ENCODE data around the gene CDK5R1.

CDK5R1 gene

DNA sequence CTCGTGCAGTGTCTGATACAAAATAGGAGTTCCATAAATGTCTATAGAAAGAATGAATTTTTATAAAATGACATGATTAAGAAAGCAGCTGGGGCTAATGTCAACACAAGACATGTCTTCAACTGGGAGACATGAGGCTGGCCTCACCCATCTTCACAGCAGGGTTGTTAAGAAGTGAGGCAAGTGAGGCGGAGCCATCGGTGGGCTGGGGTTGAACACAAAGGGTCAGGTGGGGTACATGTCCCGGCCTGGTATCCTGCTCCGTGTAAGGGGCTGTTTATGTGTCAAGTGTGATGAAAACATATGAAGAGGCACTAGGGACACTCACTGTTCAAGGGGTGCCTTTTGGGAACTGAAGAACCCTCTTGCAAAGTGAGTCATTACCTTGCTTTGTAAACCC is 22.1 kb downstream of the CDK5R1 start:
- Histone ChIP-seq H3K27me3 (replicated peaks; ENCODE audit: control insufficient read depth, insufficient read depth, low read length) (no peaks in the 10 kb centered on the region), H3K4me3 (ENCODE audit: low read length) (no peak overlapping the region), H3K9me3 (ENCODE audit: control insufficient read depth, low read length) (no peaks in the 10 kb centered on the region), H3K4me1 (ENCODE audit: control insufficient read depth, insufficient read depth, low read length) (no peaks in the 10 kb centered on the region), H3K36me3 (ENCODE audit: control insufficient read depth, insufficient read depth, low read length, severe bottlenecking) (no peaks in the 10 kb centered on the region), H3K9ac (ENCODE audit: low read length) (no peak overlapping the region)
- no peak for DNase-seq (ENCODE audit: low read depth)

DNA sequence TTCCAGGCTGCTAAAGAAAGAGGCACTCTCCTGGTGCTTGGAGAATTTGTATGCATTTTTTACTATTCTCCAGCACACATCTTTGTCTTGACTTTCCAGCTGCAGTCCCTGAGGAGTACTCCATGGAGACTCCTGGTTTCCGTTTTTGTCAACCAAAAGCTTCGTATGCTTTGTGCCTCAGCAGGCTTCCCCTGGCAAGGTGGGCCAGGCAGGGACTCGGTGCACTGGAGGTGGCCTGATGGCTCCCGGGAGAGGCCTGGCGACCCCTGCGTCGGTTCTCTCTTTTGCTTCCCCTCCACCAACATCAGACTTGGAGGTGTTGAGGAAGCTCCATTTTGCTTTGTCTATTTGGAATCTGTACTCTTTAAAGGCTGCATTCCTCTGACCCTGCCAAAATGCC is 23.7 kb downstream of the CDK5R1 start:
- H3K4me3 ChIP-seq (ENCODE audit: low read length): no peak overlapping the region
- no peaks in the 10 kb centered on the region for H3K27me3 ChIP-seq (replicated peaks; ENCODE audit: control insufficient read depth, insufficient read depth, low read length)
- no peak overlapping the region for H3K9ac ChIP-seq (ENCODE audit: low read length)
- no peaks in the 10 kb centered on the region for H3K36me3 ChIP-seq (ENCODE audit: control insufficient read depth, insufficient read depth, low read length, severe bottlenecking)
- DNase-seq (ENCODE audit: low read depth): no peak
- H3K9me3 ChIP-seq (ENCODE audit: control insufficient read depth, low read length): no peaks in the 10 kb centered on the region
- peaks cover under 1% of the 10 kb centered on the region for H3K4me1 ChIP-seq (ENCODE audit: control insufficient read depth, insufficient read depth, low read length)

DNA sequence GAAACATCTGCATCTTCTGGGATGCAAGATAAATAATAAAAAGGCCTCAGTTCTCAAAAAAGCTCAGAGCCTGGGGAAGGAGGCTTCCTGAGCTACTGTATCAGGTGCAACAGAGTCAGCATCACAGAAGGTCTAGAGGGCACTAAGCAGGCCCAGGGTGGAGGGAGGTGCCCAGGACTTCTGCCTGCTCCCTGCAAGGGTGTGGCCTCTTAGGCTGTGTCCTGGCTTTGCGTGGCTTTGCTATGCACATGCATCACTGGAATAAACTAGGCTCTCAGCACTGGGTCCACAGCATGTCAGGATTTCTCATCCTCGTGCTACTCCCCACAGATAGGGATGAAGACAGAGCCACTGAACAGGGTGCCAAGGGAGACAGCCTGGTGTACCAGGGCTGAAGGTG is 25.5 kb downstream of the CDK5R1 start:
- Histone ChIP-seq H3K4me1 (ENCODE audit: control insufficient read depth, insufficient read depth, low read length) (peaks cover 5% of the 10 kb centered on the region), H3K9me3 (ENCODE audit: control insufficient read depth, low read length) (no peaks in the 10 kb centered on the region), H3K36me3 (ENCODE audit: control insufficient read depth, insufficient read depth, low read length, severe bottlenecking) (no peaks in the 10 kb centered on the region), H3K4me3 (ENCODE audit: low read length) (no peak overlapping the region), H3K9ac (ENCODE audit: low read length) (no peak overlapping the region), H3K27me3 (replicated peaks; ENCODE audit: control insufficient read depth, insufficient read depth, low read length) (no peaks in the 10 kb centered on the region)
- no peak for DNase-seq (ENCODE audit: low read depth)

DNA sequence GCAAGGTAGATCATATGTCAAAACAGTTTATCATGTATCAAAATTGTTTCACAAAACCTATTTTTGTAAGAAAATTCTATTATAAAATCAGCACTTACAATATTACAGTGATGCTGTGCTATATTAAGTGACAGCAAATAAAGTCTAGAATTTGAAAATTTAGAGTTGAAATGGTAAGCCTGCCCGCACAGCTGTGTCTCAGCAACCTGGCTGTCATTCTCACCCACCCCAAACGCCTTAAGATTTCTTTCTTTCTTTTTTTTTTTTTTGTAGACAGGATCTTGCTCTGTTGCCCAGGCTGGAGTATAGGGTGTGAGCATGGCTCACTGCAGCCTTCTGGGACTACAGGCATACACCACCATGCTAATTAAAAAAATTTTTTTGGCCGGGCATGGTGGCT is 26.8 kb downstream of the CDK5R1 start:
- Histone ChIP-seq H3K9me3 (ENCODE audit: control insufficient read depth, low read length) (no peaks in the 10 kb centered on the region), H3K9ac (ENCODE audit: low read length) (no peak overlapping the region), H3K36me3 (ENCODE audit: control insufficient read depth, insufficient read depth, low read length, severe bottlenecking) (no peaks in the 10 kb centered on the region), H3K27me3 (replicated peaks; ENCODE audit: control insufficient read depth, insufficient read depth, low read length) (no peaks in the 10 kb centered on the region), H3K4me3 (ENCODE audit: low read length) (no peak overlapping the region), H3K4me1 (ENCODE audit: control insufficient read depth, insufficient read depth, low read length) (peaks cover 5% of the 10 kb centered on the region)
- DNase-seq (ENCODE audit: low read depth): no peak

DNA sequence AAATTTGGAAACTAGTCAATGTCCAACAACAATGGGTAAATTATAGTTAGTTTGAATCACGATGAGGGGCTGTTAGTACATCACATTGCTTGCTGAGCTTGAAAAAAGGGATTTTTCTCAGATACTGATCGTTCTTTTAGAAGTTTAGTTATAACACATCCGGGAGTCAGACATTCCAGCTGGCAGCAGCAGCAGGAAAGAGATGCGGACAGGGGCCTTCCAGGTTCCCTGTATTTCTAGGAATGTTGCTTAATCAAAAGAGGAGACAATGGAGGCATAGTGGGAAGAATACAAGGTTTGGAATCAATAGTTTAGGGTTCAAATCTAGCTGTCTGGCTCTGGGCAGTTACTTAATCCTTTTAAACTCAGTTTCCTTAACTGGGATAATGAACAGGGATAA is 27.8 kb downstream of the CDK5R1 start:
- no peaks in the 10 kb centered on the region for H3K27me3 ChIP-seq (replicated peaks; ENCODE audit: control insufficient read depth, insufficient read depth, low read length)
- H3K9ac ChIP-seq (ENCODE audit: low read length): no peak overlapping the region
- no peak for DNase-seq (ENCODE audit: low read depth)
- H3K9me3 ChIP-seq (ENCODE audit: control insufficient read depth, low read length): no peaks in the 10 kb centered on the region
- H3K36me3 ChIP-seq (ENCODE audit: control insufficient read depth, insufficient read depth, low read length, severe bottlenecking): no peaks in the 10 kb centered on the region
- H3K4me1 ChIP-seq (ENCODE audit: control insufficient read depth, insufficient read depth, low read length): peaks cover 6% of the 10 kb centered on the region
- no peak overlapping the region for H3K4me3 ChIP-seq (ENCODE audit: low read length)

DNA sequence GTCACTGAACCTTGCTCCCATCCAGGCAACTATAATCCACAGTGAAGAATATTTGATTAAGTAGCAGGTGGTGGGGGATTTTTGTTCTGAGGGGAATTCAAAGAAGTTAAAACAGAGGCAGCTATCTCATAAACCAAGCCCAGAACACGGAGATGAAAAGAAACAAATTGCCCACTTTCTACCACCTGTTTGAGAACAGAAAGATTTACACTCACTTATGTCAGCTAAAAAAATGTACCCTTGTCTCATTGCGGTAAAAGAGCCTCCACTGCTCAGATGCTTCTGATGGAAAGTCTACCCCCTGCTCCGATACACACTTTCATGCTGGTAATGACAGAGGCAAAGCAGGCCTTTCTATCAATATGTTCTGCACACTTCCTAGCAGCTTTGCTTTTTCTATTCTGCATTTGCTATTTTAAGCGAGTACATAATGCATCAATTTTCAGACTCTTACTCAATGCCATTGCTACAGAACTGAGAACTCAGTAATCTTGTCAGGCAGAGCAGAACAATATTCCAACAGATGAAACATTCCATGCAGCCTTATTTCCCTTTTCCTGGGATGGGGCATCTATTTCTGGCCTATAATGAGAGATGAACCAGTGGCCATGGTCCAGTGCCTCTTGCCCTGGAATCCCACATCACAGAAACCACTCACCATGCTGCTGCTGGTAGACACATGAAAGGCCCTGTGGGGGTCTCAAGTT is 29.0 kb downstream of the CDK5R1 start:
- H3K36me3 ChIP-seq (ENCODE audit: control insufficient read depth, insufficient read depth, low read length, severe bottlenecking): no peaks in the 10 kb centered on the region
- no peak overlapping the region for H3K9ac ChIP-seq (ENCODE audit: low read length)
- H3K9me3 ChIP-seq (ENCODE audit: control insufficient read depth, low read length): no peaks in the 10 kb centered on the region
- DNase-seq (ENCODE audit: low read depth): peak; percentile 22
- peaks cover 13% of the 10 kb centered on the region for H3K4me1 ChIP-seq (ENCODE audit: control insufficient read depth, insufficient read depth, low read length)
- no peak overlapping the region for H3K4me3 ChIP-seq (ENCODE audit: low read length)
- H3K27me3 ChIP-seq (replicated peaks; ENCODE audit: control insufficient read depth, insufficient read depth, low read length): no peaks in the 10 kb centered on the region

DNA sequence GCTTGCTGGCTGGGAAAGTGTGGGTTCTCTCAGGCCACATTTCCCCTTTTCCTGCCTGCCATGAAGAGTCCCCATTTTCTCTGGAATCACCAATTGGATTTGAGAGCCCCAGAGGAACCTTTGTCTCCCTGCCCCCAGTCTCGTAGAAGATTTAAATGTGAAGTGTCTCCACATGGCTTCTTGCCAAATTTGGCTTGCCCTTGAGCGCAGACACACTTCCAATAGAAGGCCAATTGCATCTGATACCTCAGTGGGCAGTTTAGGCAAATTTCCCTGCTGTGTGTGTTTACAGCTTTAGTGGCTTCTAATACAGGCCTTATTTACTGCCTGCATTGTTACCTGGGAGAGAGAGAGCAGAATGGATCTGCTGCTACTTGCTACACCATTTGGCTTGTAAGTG is 29.7 kb downstream of the CDK5R1 start:
- no peaks in the 10 kb centered on the region for H3K9me3 ChIP-seq (ENCODE audit: control insufficient read depth, low read length)
- peaks cover 13% of the 10 kb centered on the region for H3K4me1 ChIP-seq (ENCODE audit: control insufficient read depth, insufficient read depth, low read length)
- H3K27me3 ChIP-seq (replicated peaks; ENCODE audit: control insufficient read depth, insufficient read depth, low read length): no peaks in the 10 kb centered on the region
- H3K9ac ChIP-seq (ENCODE audit: low read length): no peak overlapping the region
- no peak for DNase-seq (ENCODE audit: low read depth)
- H3K4me3 ChIP-seq (ENCODE audit: low read length): no peak overlapping the region
- no peaks in the 10 kb centered on the region for H3K36me3 ChIP-seq (ENCODE audit: control insufficient read depth, insufficient read depth, low read length, severe bottlenecking)

DNA sequence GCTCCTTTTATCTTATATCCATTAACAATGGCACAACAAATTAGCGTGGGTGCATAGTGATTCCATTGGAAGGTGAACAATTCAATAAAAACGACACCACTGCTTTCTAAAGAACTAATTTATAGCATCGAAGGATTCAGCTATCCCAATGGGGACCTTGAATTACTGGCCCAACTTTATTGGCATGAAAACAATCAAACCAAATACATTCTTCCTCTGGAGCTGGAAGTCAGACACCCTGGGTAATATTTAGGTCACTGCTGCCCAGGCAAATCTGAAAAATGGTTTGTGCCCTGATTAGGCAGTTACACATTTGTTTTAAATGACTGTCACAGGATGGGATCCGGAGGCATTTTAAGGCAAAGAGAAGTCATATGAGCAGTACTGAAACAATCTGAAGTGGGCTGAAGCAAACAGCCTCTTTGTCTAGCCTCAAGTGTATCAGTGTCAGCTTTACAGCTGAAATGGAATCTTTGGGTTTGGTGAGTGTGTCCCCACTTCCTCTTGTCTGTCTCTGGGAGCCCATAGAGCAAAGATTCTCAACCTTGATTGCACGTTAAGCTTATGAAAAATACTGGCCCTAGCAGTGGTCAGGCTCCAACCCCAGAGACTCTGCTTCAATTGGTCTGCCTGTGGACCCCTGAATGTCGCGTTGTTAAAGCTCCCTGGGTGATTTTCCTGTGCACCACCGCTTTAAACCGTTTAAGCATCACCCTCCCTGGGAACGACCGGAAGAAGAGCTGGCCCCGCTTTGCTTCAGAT is 30.3 kb downstream of the CDK5R1 start:
- Histone ChIP-seq H3K9ac (ENCODE audit: low read length) (no peak overlapping the region), H3K36me3 (ENCODE audit: control insufficient read depth, insufficient read depth, low read length, severe bottlenecking) (no peaks in the 10 kb centered on the region), H3K27me3 (replicated peaks; ENCODE audit: control insufficient read depth, insufficient read depth, low read length) (no peaks in the 10 kb centered on the region), H3K4me3 (ENCODE audit: low read length) (no peak overlapping the region), H3K9me3 (ENCODE audit: control insufficient read depth, low read length) (no peaks in the 10 kb centered on the region), H3K4me1 (ENCODE audit: control insufficient read depth, insufficient read depth, low read length) (peaks cover 13% of the 10 kb centered on the region)
- DNase-seq (ENCODE audit: low read depth): no peak

DNA sequence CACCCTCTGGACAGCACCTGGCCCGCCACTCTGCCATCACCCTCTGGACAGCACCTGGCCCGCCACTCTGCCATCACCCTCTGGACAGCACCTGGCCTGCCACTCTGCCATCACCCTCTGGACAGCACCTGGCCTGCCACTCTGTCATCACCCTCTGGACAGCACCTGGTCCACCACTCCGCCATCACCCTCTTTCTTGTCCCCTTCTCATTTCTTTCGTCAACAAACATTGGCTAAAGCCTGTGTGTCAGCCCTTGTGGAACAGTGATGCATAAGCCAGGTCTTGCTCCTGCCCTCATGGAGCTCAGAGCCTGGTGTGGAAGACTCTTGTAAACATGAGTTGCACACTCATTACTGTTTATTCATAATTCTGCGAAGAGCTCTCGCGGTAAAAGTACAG is 31.2 kb downstream of the CDK5R1 start:
- Histone ChIP-seq H3K36me3 (ENCODE audit: control insufficient read depth, insufficient read depth, low read length, severe bottlenecking) (no peaks in the 10 kb centered on the region), H3K9ac (ENCODE audit: low read length) (no peak overlapping the region), H3K4me1 (ENCODE audit: control insufficient read depth, insufficient read depth, low read length) (peaks cover 13% of the 10 kb centered on the region), H3K9me3 (ENCODE audit: control insufficient read depth, low read length) (no peaks in the 10 kb centered on the region), H3K4me3 (ENCODE audit: low read length) (no peak overlapping the region), H3K27me3 (replicated peaks; ENCODE audit: control insufficient read depth, insufficient read depth, low read length) (no peaks in the 10 kb centered on the region)
- DNase-seq (ENCODE audit: low read depth): no peak

DNA sequence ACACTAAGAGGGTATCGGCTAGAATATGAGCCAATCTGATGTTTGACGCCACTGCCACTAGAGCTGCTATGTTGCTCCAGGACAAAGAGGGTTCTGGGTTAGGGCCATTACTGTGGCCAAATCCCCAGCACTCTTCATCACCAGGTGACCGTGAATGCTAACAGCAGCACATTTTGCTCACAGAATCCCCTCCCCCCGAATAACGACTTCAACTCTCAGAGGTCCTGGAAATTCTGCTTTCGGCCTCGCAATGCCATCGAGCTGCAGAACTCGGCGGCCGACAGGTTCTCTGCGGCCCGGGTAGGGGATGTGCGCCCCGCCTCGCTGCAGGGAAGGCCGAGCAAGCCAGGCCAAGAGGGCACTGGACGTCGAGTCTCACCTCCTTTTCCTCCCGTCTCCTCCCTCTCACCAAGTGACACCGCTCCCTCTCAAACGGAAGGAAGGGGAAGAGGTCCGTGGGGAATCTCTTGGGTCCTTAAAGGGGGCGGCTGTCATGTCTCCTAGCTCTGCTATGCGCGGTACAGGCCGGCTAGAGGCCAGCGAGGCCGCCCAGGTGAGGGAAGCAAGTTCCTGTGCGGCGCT is 31.9 kb downstream of the CDK5R1 start:
- H3K4me3 ChIP-seq (ENCODE audit: low read length): peak overlapping the region; percentile 70
- no peaks in the 10 kb centered on the region for H3K27me3 ChIP-seq (replicated peaks; ENCODE audit: control insufficient read depth, insufficient read depth, low read length)
- H3K4me1 ChIP-seq (ENCODE audit: control insufficient read depth, insufficient read depth, low read length): peaks cover 13% of the 10 kb centered on the region
- DNase-seq (ENCODE audit: low read depth): no peak
- no peak overlapping the region for H3K9ac ChIP-seq (ENCODE audit: low read length)
- H3K9me3 ChIP-seq (ENCODE audit: control insufficient read depth, low read length): no peaks in the 10 kb centered on the region
- no peaks in the 10 kb centered on the region for H3K36me3 ChIP-seq (ENCODE audit: control insufficient read depth, insufficient read depth, low read length, severe bottlenecking)

DNA sequence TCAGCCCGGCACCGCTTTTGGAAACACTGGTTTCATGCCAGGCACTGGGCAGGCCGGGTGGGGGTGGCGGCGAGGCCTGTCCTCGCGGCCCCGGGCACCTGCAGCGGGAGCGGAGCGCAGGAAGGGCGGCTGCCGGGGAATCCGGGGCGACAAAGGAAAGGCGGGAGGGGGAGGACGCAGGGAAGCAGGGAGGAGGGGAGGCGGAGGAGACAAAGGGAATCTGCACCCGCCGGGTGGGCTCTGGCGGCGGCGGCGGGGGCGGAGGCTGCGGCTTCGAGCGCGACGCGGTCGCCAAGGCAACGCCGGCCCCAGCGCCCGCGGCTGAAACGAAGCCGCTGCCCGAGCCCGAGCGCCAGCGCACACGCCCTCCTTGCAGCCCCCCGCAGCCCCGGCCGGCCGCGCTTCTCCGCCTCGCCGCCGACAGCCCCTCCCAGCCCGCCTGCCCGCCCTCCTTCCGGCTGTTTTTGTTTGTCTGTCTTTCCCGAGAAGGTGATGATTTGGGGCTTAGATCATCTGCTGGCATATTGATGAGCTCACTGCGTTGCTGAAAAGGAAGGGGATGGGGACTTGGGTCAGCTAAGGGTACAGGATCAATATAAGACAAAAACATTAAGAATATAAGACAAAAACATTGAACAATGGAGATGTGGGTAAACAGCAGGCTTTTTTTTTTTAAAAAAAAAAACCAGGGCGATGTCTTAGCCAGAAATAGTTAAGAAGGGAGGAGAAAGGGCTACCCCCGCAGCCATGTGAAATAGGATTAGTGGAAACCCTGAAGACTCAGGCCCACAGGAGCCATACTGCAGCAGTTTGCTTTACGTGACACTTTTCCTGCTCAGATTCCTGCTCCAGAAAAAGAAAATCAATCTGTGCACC is 32.7 kb downstream of the CDK5R1 start:
- Histone ChIP-seq H3K27me3 (replicated peaks; ENCODE audit: control insufficient read depth, insufficient read depth, low read length) (no peaks in the 10 kb centered on the region), H3K4me1 (ENCODE audit: control insufficient read depth, insufficient read depth, low read length) (peaks cover 13% of the 10 kb centered on the region), H3K9ac (ENCODE audit: low read length) (peak overlapping the region; percentile 61), H3K4me3 (ENCODE audit: low read length) (peak overlapping the region; percentile 70), H3K9me3 (ENCODE audit: control insufficient read depth, low read length) (no peaks in the 10 kb centered on the region), H3K36me3 (ENCODE audit: control insufficient read depth, insufficient read depth, low read length, severe bottlenecking) (no peaks in the 10 kb centered on the region)
- DNase-seq (ENCODE audit: low read depth): peak; percentile 72

All from adipocyte (in vitro differentiated cells).